SH-SY5Y (cell line): Measurements from ENCODE around the gene GAR1.

Source experiments
- GATA2 ChIP-seq: IDR thresholded peaks from 2 replicates; pipeline ENCODE4 v1.6.1; 2011; ENCODE audit warnings: mild to moderate bottlenecking, low read depth, low read length
- GATA3 ChIP-seq: IDR thresholded peaks from 2 replicates; pipeline ENCODE4 v1.6.1; 2011; ENCODE audit warnings: low read depth, mild to moderate bottlenecking, low read length, moderate library complexity

- TF ChIP-seq GATA3 = no peak
- TF ChIP-seq GATA2 = no peak
Observed at GRCh38 chr4:109872950-109873656, 57.5 kb downstream of the GAR1 start.
